MM.1S (cell line): Measurements from ENCODE around the gene ASB10.

Source experiments
- DNase-seq: peaks from one replicate; pipeline ENCODE4 v3.0.0-alpha.2; 2015
- H2AFZ ChIP-seq: fragments of 300-600 bp; sonication (generic); 2 replicates; pipeline ENCODE4 v1.6.0; 2016; ENCODE audit warnings: antibody characterized with exemption, low read length
- H3F3A ChIP-seq: fragments of 300-600 bp; sonication (generic); 2 replicates; pipeline ENCODE4 v1.6.1; 2016; ENCODE audit warnings: mild to moderate bottlenecking, antibody characterized with exemption, low read length, moderate library complexity, mixed read lengths; ENCODE audit not compliant: insufficient read depth
- H3K27ac ChIP-seq: fragments of 300-600 bp; sonication (generic); 2 replicates; pipeline ENCODE4 v1.5.1; 2016; ENCODE audit warnings: mild to moderate bottlenecking, low read length
- H3K27me3 ChIP-seq: fragments of 300-600 bp; sonication (generic); replicated peaks from 2 replicates; pipeline ENCODE4 v1.6.0; 2016; ENCODE audit warnings: low read length; ENCODE audit not compliant: insufficient read depth
- H3K36me3 ChIP-seq: fragments of 300-600 bp; sonication (generic); replicated peaks from 2 replicates; pipeline ENCODE4 v1.6.1; 2016; ENCODE audit warnings: mild to moderate bottlenecking, low read length, mixed read lengths; ENCODE audit not compliant: insufficient read depth
- H3K4me1 ChIP-seq: fragments of 300-600 bp; sonication (generic); 2 replicates; pipeline ENCODE4 v1.6.1; 2016; ENCODE audit warnings: low read length, mixed read lengths
- H3K4me2 ChIP-seq: fragments of 300-600 bp; sonication (generic); 2 replicates; pipeline ENCODE4 v1.6.0; 2016; ENCODE audit warnings: low read depth, low read length
- H3K4me3 ChIP-seq: fragments of 300-600 bp; sonication (generic); 2 replicates; pipeline ENCODE4 v1.5.1; 2016; ENCODE audit warnings: low read length, mixed read lengths
- H3K79me2 ChIP-seq: fragments of 300-600 bp; sonication (generic); 2 replicates; pipeline ENCODE4 v1.6.1; 2016; ENCODE audit warnings: mixed run types, low read length, mixed read lengths
- H3K9ac ChIP-seq: fragments of 300-600 bp; sonication (generic); 2 replicates; pipeline ENCODE4 v1.6.1; 2016; ENCODE audit warnings: low read length, mixed read lengths
- H3K9me2 ChIP-seq: fragments of 300-600 bp; sonication (generic); replicated peaks from 2 replicates; pipeline ENCODE4 v1.6.1; 2016; ENCODE audit warnings: mild to moderate bottlenecking, low read length, mixed read lengths; ENCODE audit not compliant: insufficient read depth
- H3K9me3 ChIP-seq: fragments of 300-600 bp; sonication (generic); replicated peaks from 2 replicates; pipeline ENCODE4 v1.6.1; 2016; ENCODE audit warnings: mild to moderate bottlenecking, low read length, mixed read lengths; ENCODE audit not compliant: insufficient read depth
- H4K20me1 ChIP-seq: fragments of 300-600 bp; sonication (generic); 2 replicates; pipeline ENCODE4 v1.6.1; 2016; ENCODE audit warnings: mild to moderate bottlenecking, low read length, moderate library complexity, mixed read lengths; ENCODE audit not compliant: insufficient read depth
- EZH2 ChIP-seq: fragments of 300-600 bp; sonication (generic); optimal IDR thresholded peaks from 2 replicates; pipeline ENCODE3; 2017; ENCODE audit warnings: low read depth, mild to moderate bottlenecking, antibody characterized with exemption, low read length, mixed read lengths
- EZH2phosphoT487 ChIP-seq: fragments of 300-600 bp; sonication (generic); IDR thresholded peaks from 2 replicates; pipeline ENCODE4 v1.6.1; 2018; ENCODE audit warnings: antibody characterized with exemption, low read length
- TF ChIP-seq, protein P1 (sequence below): fragments of 300-600 bp; sonication (generic); IDR thresholded peaks from 2 replicates; pipeline ENCODE4 v1.5.1; 2016; ENCODE audit warnings: antibody characterized with exemption, low read length, mixed read lengths

ASB10 gene

DNA sequence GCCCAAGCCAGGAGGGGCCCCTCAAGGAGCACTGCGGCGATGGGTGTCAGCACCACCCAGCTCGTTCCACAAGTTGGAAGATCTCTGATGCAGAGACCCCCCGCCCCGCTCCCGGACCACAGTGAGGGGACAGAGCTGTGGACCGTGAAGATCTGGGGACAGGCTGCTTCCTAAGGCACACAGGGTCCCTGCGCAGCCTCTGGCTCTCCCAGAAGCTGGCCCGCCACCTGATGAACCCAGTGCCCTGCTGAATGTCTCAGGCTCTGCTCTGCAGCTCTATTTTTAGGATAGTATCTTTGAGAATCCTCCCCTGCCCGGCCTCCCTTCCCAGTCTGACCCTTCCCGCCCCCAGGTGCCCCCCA is 49.3 kb downstream of the ASB10 start:
- Histone ChIP-seq H4K20me1 (no peaks in the 10 kb centered on the region), H3K36me3 (no peaks in the 10 kb centered on the region)

DNA sequence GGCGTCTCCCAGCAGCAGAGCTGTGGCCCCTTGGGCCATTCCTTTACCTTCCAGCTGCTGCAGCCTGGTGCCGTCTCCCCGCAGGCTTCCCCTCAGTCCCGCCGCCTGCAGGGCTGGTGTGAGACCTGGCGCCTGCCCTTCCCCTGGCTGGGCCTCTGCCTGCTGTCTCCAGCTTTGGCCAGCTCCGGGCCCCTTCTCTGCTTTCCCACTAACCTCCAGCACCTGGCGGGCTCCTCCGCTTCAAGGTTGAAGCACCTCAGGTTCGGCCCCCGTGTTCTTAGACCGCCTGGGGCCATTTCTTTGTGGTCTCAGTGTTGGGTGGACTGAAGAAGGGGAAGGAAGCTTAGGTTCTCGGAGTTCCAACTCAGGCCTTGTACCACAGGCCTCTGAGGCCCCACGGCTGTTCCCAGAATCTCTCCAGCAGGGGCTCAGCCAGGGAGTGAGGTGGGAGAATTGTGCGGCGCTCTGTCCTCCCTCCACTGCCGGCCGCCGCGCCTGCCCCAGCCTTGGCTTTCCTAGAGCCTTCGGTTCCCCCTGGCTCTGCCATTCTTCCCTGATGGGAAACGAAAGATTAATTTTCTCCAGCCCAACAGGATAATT is 49.9 kb downstream of the ASB10 start:
- H3K9me3 ChIP-seq = no peaks in the 10 kb centered on the region
- DNase-seq = no peak
- no peaks in the 10 kb centered on the region for H4K20me1 ChIP-seq
- no peak overlapping the region for H3K4me3 ChIP-seq
- no peak overlapping the region for H3K27ac ChIP-seq
- H3K9ac ChIP-seq = no peak overlapping the region
- no peaks in the 10 kb centered on the region for H3F3A ChIP-seq
- no peaks in the 10 kb centered on the region for H3K27me3 ChIP-seq
- no peaks in the 10 kb centered on the region for H3K79me2 ChIP-seq
- no peaks in the 10 kb centered on the region for H3K36me3 ChIP-seq
- no peaks in the 10 kb centered on the region for H3K4me1 ChIP-seq
- TF ChIP-seq EZH2phosphoT487 (no peak), EZH2 (no peak)
- TF ChIP-seq, protein P1, sequence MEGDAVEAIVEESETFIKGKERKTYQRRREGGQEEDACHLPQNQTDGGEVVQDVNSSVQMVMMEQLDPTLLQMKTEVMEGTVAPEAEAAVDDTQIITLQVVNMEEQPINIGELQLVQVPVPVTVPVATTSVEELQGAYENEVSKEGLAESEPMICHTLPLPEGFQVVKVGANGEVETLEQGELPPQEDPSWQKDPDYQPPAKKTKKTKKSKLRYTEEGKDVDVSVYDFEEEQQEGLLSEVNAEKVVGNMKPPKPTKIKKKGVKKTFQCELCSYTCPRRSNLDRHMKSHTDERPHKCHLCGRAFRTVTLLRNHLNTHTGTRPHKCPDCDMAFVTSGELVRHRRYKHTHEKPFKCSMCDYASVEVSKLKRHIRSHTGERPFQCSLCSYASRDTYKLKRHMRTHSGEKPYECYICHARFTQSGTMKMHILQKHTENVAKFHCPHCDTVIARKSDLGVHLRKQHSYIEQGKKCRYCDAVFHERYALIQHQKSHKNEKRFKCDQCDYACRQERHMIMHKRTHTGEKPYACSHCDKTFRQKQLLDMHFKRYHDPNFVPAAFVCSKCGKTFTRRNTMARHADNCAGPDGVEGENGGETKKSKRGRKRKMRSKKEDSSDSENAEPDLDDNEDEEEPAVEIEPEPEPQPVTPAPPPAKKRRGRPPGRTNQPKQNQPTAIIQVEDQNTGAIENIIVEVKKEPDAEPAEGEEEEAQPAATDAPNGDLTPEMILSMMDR = no peak
- no peaks in the 10 kb centered on the region for H3K9me2 ChIP-seq
- H3K4me2 ChIP-seq = no peak overlapping the region
- H2AFZ ChIP-seq = no peak overlapping the region

More for the DNA sequence above, 49.3 kb downstream of the ASB10 start:
- H3K9me3 ChIP-seq = no peaks in the 10 kb centered on the region
- no peaks in the 10 kb centered on the region for H3K79me2 ChIP-seq
- H3K27me3 ChIP-seq = no peaks in the 10 kb centered on the region
- H3K9me2 ChIP-seq = no peaks in the 10 kb centered on the region
- H3F3A ChIP-seq = no peaks in the 10 kb centered on the region
- H2AFZ ChIP-seq = no peak overlapping the region
- H3K4me1 ChIP-seq = no peaks in the 10 kb centered on the region
- TF ChIP-seq EZH2 (no peak), EZH2phosphoT487 (no peak)
- TF ChIP-seq, protein P1 = no peak
- no peak overlapping the region for H3K27ac ChIP-seq
- no peak for DNase-seq
- no peak overlapping the region for H3K9ac ChIP-seq
- no peak overlapping the region for H3K4me2 ChIP-seq
- no peak overlapping the region for H3K4me3 ChIP-seq

DNA sequence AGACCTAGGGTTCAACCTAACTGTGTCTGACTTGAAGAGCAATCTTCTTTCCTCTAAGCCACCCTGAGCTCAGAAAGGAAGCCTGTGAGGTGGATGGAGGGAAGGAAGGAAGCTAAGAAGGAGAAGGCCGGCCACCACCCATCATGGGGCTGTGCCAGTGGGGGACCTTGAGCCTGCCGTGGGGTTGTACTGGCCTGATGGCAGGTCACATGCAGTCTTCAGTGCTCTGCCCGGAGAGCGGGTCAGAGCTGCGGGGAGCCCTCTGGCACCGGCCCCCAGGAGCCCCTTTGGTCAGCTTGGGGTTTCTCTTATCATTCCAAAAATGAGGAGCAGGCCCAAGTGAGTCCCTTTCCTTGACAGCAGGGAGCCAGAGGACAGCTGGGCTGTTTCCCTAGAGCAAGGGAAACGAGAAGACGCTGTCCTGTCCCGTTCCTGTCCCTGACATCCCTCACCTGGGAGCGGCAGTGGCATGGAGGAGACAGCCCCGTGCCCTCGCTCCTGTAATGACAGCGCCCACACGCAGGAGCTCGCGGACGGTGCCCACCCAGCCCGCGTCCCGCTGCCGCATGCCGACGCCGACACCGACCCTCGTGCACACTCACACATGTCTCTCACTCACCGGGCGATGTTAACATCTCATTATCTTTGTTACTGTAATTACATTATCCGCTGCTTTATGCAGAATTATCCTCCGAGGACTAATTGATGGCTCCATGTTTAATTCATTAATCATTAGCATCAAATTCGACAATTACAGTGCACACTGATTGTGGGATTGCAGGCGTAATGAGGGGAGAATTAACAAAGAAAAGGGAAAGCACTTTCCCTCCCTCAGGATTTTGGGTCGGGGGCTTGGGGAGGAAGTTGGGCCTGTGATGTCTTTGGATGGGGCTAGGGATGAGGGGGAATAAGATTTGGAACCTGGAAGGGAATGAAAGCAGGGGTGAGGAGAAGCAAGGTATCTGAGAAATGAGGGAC is 50.9 kb downstream of the ASB10 start:
- Histone ChIP-seq H3K4me2 (no peak overlapping the region), H3K79me2 (no peaks in the 10 kb centered on the region), H3K27ac (no peak overlapping the region), H3K9me3 (no peaks in the 10 kb centered on the region), H3K9ac (no peak overlapping the region), H3F3A (no peaks in the 10 kb centered on the region), H4K20me1 (no peaks in the 10 kb centered on the region), H2AFZ (no peak overlapping the region), H3K9me2 (no peaks in the 10 kb centered on the region), H3K4me1 (no peaks in the 10 kb centered on the region), H3K36me3 (no peaks in the 10 kb centered on the region), H3K27me3 (no peaks in the 10 kb centered on the region), H3K4me3 (no peak overlapping the region)
- DNase-seq = no peak
- TF ChIP-seq, protein P1 = no peak
- no peak for TF ChIP-seq EZH2phosphoT487
- TF ChIP-seq EZH2 = no peak
